ENCODE results near the gene TBX10. TPM values are rescaled to one million over a fixed set of nuclear protein-coding genes. Genes with fewer than 3 reads are reported as not detected.

Gene TBX10
- total and polyA plus RNA-seq, 7 donors = 15.8 to 109 (median 60.6) TPM; not detected in 4

- H3K27ac ChIP-seq = no peak overlapping the region
- intact Hi-C loops (cut with DNase I) = no loop called here
- no peak for TF ChIP-seq POLR2A (IDR thresholded peaks at IDR 0.05)
- TF ChIP-seq EP300 (IDR thresholded peaks at IDR 0.05) = no peak
- TF ChIP-seq CTCF (IDR thresholded peaks at IDR 0.05) = no peak
- no peak for TF ChIP-seq POLR2AphosphoS5 (IDR thresholded peaks at IDR 0.05)
- H3K4me1 ChIP-seq = peaks cover 0 to 22% (median 18%) of the 10 kb centered on the region in 4 donors
- H3K27me3 ChIP-seq = peaks cover 8 to 26% (median 25%) of the 10 kb centered on the region in 3 donors
- no peaks in the 10 kb centered on the region for H3K9me3 ChIP-seq
- peaks cover 20 to 53% (median 30%) of the 10 kb centered on the region in 4 donors for H3K36me3 ChIP-seq
- H3K4me3 ChIP-seq = no peak overlapping the region
- WGBS, 2 donors = 90 to 94% methylated on average over 13 of the region's 13 CpGs
- DNase-seq = no peak
Observed at GRCh38 chr11:67612751-67613150, 26.8 kb downstream of the TBX10 start.

GRCh38 chr11:67611704-67612587, 27.6 kb downstream of the TBX10 start:
- no peak for TF ChIP-seq EP300 (IDR thresholded peaks at IDR 0.05)
- TF ChIP-seq POLR2AphosphoS5 (IDR thresholded peaks at IDR 0.05) = no peak
- TF ChIP-seq CTCF (IDR thresholded peaks at IDR 0.05) = no peak
- TF ChIP-seq POLR2A (IDR thresholded peaks at IDR 0.05) = no peak
- DNase-seq = no peak
- intact Hi-C loops (cut with DNase I) = no loop called here
- H3K27ac ChIP-seq = no peak overlapping the region
- peaks cover 8 to 26% (median 25%) of the 10 kb centered on the region in 3 donors for H3K27me3 ChIP-seq
- H3K36me3 ChIP-seq = peaks cover 20 to 53% (median 30%) of the 10 kb centered on the region in 4 donors
- 90 to 94% methylated on average over 37 of the region's 37 CpGs for WGBS, 2 donors
- no peak overlapping the region for H3K4me3 ChIP-seq
- H3K9me3 ChIP-seq = no peaks in the 10 kb centered on the region
- H3K4me1 ChIP-seq = peaks cover 0 to 29% (median 25%) of the 10 kb centered on the region in 4 donors

GRCh38 chr11:67611165-67611564, 28.4 kb downstream of the TBX10 start:
- Histone ChIP-seq H3K27ac (no peak overlapping the region), H3K9me3 (no peaks in the 10 kb centered on the region), H3K4me3 (no peak overlapping the region), H3K27me3 (peaks cover 8 to 19% (median 18%) of the 10 kb centered on the region in 3 donors), H3K4me1 (peaks cover 0 to 31% (median 27%) of the 10 kb centered on the region in 4 donors), H3K36me3 (peaks cover 20 to 53% (median 30%) of the 10 kb centered on the region in 4 donors)
- no peak for DNase-seq
- intact Hi-C loops (cut with DNase I) = no loop called here
- WGBS, 2 donors = 94 to 95% methylated on average over 14 of the region's 14 CpGs
- TF ChIP-seq EP300 (IDR thresholded peaks at IDR 0.05) = no peak
- TF ChIP-seq CTCF (IDR thresholded peaks at IDR 0.05) = no peak
- TF ChIP-seq POLR2AphosphoS5 (IDR thresholded peaks at IDR 0.05) = no peak
- TF ChIP-seq POLR2A (IDR thresholded peaks at IDR 0.05) = no peak

- H3K27me3 ChIP-seq = peaks cover 8 to 12% (median 10%) of the 10 kb centered on the region in 3 donors
- no peaks in the 10 kb centered on the region for H3K9me3 ChIP-seq
- WGBS, 2 donors = 91 to 93% methylated on average over 15 of the region's 15 CpGs
- TF ChIP-seq POLR2A (IDR thresholded peaks at IDR 0.05) = no peak
- TF ChIP-seq CTCF (IDR thresholded peaks at IDR 0.05) = no peak
- no peak for TF ChIP-seq POLR2AphosphoS5 (IDR thresholded peaks at IDR 0.05)
- no peak for TF ChIP-seq EP300 (IDR thresholded peaks at IDR 0.05)
- intact Hi-C loops (cut with DNase I) = no loop called here
- no peak overlapping the region for H3K27ac ChIP-seq
- DNase-seq = no peak
- H3K36me3 ChIP-seq = peaks cover 20 to 53% (median 30%) of the 10 kb centered on the region in 4 donors
- no peak overlapping the region for H3K4me3 ChIP-seq
- H3K4me1 ChIP-seq = peaks cover 0 to 31% (median 30%) of the 10 kb centered on the region in 4 donors
Observed at GRCh38 chr11:67610302-67610868, 29.2 kb downstream of the TBX10 start.
